Measurements from ENCODE around the gene PTPRK.

DNA sequence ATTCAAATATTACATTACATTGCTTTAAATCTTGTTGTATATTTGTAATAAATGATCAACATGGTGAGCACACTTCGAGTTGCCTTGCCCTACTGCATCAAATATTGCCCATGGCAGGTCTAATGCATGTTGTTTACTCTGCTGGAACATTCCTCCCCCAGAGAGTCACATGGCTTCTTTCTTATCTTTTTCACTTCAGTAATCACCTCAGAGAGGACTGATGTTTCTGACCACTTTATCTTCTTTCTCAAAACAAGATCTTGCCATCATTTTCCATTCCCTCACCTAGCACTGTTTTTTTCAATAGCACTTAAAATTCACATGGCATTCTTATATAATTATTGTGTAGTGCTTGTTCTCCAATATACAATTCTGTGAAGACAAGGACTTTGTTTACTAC, 376.1 kb downstream of the PTPRK start:
- TF ChIP-seq, protein P1, sequence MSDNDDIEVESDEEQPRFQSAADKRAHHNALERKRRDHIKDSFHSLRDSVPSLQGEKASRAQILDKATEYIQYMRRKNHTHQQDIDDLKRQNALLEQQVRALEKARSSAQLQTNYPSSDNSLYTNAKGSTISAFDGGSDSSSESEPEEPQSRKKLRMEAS (IDR thresholded peaks at IDR 0.05), result no peak
- no peak for TF ChIP-seq GABPA (IDR thresholded peaks at IDR 0.05 in 1 of 2, conservative IDR thresholded peaks at IDR 0.05 in 1 of 2)

Data from liver (tissue), 2 donors.